Right atrium auricular region (tissue), 2 donors: ENCODE data around the gene NR2F2. TPM values are rescaled to one million over a fixed set of nuclear protein-coding genes. Genes with fewer than 3 reads are reported as not detected.

Experiments
- DNase-seq: peaks from one replicate; pipeline ENCODE4 v3.0.0-alpha.2; 2019; ENCODE audit warnings: low spot score
- H3K27ac ChIP-seq, 2 donors: fragments of 200-600 bp; sonication (generic); 1 replicate in 1 of 2; 2 replicates in 1 of 2; pipeline ENCODE4 v1.5.1; 2016 to 2019
- H3K27me3 ChIP-seq, 2 donors: fragments of 200-600 bp; sonication (generic); one replicate each; pipeline versions ENCODE4 v1.5.1 to v1.6.0; 2017 to 2019
- H3K36me3 ChIP-seq: fragments of 200-600 bp; sonication (generic); one replicate; pipeline ENCODE4 v1.5.1; 2016
- H3K4me1 ChIP-seq, 2 donors: fragments of 200-600 bp; sonication (generic); one replicate each; pipeline versions ENCODE4 v1.5.1 to v1.6.0; 2017 to 2019
- H3K4me3 ChIP-seq, 2 donors: fragments of 200-600 bp; sonication (generic); 1 replicate in 1 of 2; 2 replicates in 1 of 2; pipeline ENCODE4 v1.5.1; 2017 to 2019; ENCODE audit warnings: mild to moderate bottlenecking in 1 of 2, moderate library complexity in 1 of 2
- H3K9me3 ChIP-seq, 2 donors: fragments of 200-600 bp; sonication (generic); one replicate each; pipeline ENCODE4 v1.5.1; 2019
- total RNA-seq, 2 donors: library from RNA; depleted of rRNA; stranded (reverse); fragments of >200 nt; gene quantifications; one replicate each; pipeline ENCODE4 v1.1.0, GENCODE V29; 2016
- TF ChIP-seq, protein P1 (sequence below), 2 donors: fragments of 200-600 bp; sonication (generic); IDR thresholded peaks; one replicate each; pipeline ENCODE4 v1.5.1; 2019; ENCODE audit warnings: antibody characterized with exemption in 2 of 2

Gene NR2F2
- total RNA-seq, 2 donors from 2014 or later = 25.0 to 26.7 TPM

DNA sequence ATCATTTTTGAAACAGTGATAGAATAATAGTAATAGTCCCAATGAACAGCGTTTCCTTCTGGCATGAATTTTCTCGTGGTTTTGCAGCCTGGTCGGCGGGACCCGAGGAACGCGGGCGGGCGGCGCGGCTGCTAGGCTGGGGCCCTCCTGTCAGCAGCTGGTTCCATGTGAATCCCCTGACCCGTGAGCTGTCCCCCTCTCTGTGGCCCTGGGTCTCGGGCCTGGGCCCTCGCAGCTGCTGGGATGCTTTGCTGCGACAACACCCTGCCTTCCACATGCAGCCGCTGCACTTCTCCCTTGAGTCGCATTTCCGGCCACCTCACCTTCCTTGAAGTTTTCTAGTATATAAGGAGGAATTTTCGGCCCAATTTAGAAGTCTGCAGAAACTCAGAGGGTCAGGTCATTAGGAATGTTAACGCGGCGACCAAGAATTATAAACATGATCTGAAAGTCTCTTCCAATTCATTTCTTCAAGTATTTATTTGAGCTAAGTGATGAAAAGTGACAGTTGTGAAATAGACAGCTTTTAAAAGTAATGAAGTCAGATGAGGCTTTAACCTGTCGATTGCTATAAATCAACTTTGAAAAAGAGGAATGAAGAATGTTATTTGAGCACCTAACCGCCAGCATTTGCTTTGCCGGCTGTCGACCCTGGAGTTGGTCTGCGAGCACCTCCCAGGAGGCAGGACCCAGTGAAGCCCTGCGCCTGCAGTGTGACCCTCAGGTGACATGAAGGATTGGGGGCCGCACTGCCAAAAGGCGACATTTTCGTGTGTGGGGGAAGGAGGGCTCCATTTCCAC is 27.7 kb downstream of the NR2F2 start:
- DNase-seq = no peak
- H3K4me1 ChIP-seq = peaks cover 0 to 40% of the 10 kb centered on the region in 2 donors
- peak overlapping the region in 1 of 2 donors; percentile 15 for H3K27ac ChIP-seq
- no peaks in the 10 kb centered on the region for H3K27me3 ChIP-seq
- H3K9me3 ChIP-seq = no peaks in the 10 kb centered on the region
- TF ChIP-seq, protein P1, sequence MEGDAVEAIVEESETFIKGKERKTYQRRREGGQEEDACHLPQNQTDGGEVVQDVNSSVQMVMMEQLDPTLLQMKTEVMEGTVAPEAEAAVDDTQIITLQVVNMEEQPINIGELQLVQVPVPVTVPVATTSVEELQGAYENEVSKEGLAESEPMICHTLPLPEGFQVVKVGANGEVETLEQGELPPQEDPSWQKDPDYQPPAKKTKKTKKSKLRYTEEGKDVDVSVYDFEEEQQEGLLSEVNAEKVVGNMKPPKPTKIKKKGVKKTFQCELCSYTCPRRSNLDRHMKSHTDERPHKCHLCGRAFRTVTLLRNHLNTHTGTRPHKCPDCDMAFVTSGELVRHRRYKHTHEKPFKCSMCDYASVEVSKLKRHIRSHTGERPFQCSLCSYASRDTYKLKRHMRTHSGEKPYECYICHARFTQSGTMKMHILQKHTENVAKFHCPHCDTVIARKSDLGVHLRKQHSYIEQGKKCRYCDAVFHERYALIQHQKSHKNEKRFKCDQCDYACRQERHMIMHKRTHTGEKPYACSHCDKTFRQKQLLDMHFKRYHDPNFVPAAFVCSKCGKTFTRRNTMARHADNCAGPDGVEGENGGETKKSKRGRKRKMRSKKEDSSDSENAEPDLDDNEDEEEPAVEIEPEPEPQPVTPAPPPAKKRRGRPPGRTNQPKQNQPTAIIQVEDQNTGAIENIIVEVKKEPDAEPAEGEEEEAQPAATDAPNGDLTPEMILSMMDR (IDR thresholded peaks at IDR 0.05) = no peak
- no peaks in the 10 kb centered on the region for H3K36me3 ChIP-seq
- peak overlapping the region in 1 of 2 donors; percentile 67 for H3K4me3 ChIP-seq

DNA sequence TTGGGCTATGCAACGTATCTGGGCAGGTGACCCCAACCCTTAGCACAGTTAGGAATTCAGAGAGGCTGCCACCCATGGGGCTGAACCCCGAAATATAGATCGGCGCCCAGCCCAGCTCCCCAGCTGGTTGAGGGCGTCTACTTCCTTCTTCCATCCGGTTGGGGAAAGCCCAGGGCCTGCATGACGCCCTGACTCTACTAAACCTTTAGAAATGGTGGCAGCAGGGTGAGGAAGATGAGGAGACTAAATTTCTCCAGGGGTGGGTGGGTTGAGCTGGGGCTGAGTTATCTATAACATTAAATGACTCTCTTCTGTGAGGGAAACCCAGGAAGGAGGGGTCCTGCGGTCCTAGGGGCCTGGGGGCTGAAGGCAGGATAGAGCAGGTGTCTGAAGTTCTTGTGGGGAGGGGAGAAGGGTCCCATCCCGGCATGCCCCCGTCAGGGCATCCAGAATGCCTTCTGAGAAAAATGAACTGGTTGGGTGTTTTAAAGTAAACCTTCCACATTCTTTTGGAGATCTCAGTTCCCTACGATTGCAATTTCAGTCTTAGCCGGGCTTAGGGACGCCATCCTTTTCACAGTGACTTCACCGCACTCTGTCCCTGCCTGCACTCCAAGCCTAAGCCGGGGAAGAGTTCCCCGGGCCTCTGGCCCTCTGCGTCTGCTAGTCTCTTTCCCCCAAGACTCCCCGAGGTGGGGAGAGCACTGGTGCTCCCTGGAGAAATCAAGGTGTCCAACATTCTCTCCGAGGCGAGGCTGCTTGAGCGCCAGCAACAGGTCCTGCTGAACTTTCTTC is 28.5 kb downstream of the NR2F2 start:
- no peaks in the 10 kb centered on the region for H3K27me3 ChIP-seq
- H3K36me3 ChIP-seq = no peaks in the 10 kb centered on the region
- H3K4me1 ChIP-seq = peaks cover 0 to 35% of the 10 kb centered on the region in 2 donors
- TF ChIP-seq, protein P1 (IDR thresholded peaks at IDR 0.05) = no peak
- H3K4me3 ChIP-seq = peak overlapping the region in 1 of 2 donors; percentile 54
- no peaks in the 10 kb centered on the region for H3K9me3 ChIP-seq
- no peak for DNase-seq
- peak overlapping the region in 1 of 2 donors; percentile 67 for H3K27ac ChIP-seq

DNA sequence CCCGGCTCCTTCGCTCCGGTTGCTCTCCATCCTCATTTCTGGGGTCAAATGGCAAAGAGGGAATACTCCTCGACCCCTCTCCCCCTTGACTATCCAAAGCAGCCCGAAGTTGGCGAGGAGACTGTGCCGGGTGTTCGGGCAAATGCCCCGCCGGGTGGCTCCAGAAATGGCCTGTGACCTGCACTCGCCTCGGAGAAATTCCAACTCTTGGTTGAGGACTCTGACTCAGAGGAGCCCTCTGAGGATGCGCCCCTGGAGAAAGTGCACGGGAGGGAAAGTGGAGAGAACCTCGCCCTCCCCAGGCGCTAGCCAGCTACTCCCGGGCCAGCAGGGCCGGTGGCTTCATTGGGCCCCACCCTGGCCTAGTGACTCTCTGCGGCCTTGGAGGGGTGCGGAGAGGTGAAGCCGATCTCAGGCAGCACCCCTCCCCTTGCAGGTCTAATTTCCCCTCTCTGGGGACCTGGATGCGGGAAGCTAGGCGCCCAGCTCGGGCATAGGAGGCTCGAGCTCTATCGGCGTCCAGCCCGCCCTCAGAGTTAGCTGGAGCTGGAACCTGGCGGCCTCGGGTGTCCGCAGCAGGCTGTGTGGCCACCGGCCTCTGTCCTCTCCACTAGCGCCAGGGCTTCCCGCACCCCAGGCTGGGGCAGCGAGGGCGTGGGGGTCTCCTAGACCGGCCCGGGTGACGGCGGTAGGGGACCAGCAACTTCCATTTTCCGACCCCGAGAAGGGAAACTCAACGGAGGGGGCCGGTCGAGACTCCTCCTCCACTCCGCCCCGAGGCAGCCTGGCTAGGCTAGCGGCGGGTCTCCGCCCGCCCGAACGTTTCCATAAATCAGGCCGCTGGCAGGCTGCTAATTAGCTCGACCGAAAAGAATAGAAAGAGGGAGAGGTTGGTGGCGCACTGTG is 29.4 kb downstream of the NR2F2 start:
- Histone ChIP-seq H3K36me3 (no peaks in the 10 kb centered on the region), H3K4me3 (peak overlapping the region; percentile 44 to 54), H3K27me3 (no peaks in the 10 kb centered on the region), H3K27ac (peak overlapping the region; percentile 49 to 67), H3K9me3 (no peaks in the 10 kb centered on the region), H3K4me1 (peaks cover 0 to 28% of the 10 kb centered on the region in 2 donors)
- DNase-seq = no peak
- TF ChIP-seq, protein P1 (IDR thresholded peaks at IDR 0.05) = no peak

DNA sequence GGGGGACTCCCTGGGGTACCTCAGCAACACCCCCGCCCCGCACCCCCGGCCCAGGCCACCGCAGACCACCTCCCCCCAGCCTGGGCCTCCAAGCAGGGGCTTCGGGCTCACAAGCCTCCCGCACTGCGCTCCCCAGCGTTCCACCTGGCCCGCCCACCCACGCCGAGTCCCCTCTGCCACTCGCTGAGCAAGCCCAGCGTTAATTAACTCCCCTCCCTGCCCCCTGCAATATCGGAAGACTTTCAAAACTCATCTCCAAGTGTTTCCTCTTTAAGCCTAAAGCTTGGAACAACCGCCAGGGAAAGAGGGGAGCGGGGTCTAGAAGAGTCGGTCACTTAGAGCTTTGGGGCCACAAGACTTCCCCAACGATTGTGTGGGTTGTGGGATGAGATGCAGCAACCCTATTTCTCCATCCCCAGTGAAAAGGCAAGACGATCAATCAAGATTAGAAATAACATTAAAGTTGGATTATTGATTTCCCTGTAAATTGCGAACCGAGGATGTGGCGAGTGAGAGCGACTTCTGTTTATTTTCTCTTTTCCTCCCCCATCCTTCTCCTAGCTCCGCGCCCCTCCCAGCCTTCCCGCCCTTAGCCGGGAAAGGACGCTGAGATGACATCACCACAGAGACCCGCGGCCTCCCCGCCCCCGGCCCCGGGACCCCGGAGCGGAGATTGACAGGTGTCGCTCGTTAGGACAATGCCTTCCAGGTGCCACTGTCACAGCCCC is 30.2 kb downstream of the NR2F2 start:
- Histone ChIP-seq H3K4me1 (peaks cover 0 to 27% of the 10 kb centered on the region in 2 donors), H3K27me3 (peaks cover 0 to 1% of the 10 kb centered on the region in 2 donors), H3K27ac (peak overlapping the region; percentile 49 to 67), H3K36me3 (no peaks in the 10 kb centered on the region), H3K9me3 (no peaks in the 10 kb centered on the region), H3K4me3 (peak overlapping the region; percentile 44 to 54)
- TF ChIP-seq, protein P1 (IDR thresholded peaks at IDR 0.05) = no peak
- DNase-seq = no peak
